ENCODE data around the gene CYGB.
A peak's percentile ranks its signal among the peaks of the same experiment; 100 is the strongest.

CYGB gene

GRCh38 chr17:76547642-76548202 is 10.2 kb upstream of the CYGB start:
- Histone ChIP-seq H3K9me3 (ENCODE audit: low read length) (no peaks in the 10 kb centered on the region), H3K36me3 (ENCODE audit: insufficient read depth, low read length) (no peaks in the 10 kb centered on the region), H3K27me3 (ENCODE audit: control insufficient read depth in 1 of 2, insufficient read depth in 2 of 2, low read length in 2 of 2) (no peaks in the 10 kb centered on the region), H3K4me3 (ENCODE audit: low read depth in 1 of 2, low read length in 2 of 2) (no peak overlapping the region), H3K9ac (ENCODE audit: low read length) (peak overlapping the region; percentile 37), H3K27ac (ENCODE audit: low read depth, low read length) (no peak overlapping the region), H3K4me1 (ENCODE audit: insufficient read depth, low read length) (peaks cover 14% of the 10 kb centered on the region)

DNA sequence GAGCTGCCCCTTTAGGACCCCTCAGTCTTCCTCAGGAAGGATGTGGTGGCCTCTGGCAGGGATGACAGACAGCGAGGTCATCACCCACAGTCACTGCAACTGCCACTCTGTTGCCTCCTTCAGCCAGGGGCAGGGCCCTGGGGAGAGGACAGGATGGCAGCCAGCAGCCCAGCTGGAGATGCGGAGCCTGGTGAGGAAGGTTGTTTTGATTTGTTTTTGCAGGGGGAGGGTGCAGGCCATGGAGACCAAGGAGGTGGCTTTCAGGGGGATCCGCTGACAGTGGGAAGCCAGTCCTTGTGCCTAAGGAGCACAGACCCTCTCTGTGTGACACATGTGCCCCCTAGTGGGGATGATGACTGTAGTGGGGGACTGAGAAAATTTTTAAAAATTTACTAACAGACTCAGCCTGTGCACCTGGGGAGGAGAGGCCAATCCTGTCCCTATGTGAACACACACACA is 9.7 kb upstream of the CYGB start:
- no peak overlapping the region for H3K4me3 ChIP-seq (ENCODE audit: low read depth in 1 of 2, low read length in 2 of 2)
- peaks cover 14% of the 10 kb centered on the region for H3K4me1 ChIP-seq (ENCODE audit: insufficient read depth, low read length)
- peak overlapping the region; percentile 37 for H3K9ac ChIP-seq (ENCODE audit: low read length)
- no peaks in the 10 kb centered on the region for H3K9me3 ChIP-seq (ENCODE audit: low read length)
- peak overlapping the region; percentile 41 for H3K27ac ChIP-seq (ENCODE audit: low read depth, low read length)
- no peaks in the 10 kb centered on the region for H3K36me3 ChIP-seq (ENCODE audit: insufficient read depth, low read length)
- H3K27me3 ChIP-seq (ENCODE audit: control insufficient read depth in 1 of 2, insufficient read depth in 2 of 2, low read length in 2 of 2): peaks cover 0 to 4% of the 10 kb centered on the region in 2 donors

DNA sequence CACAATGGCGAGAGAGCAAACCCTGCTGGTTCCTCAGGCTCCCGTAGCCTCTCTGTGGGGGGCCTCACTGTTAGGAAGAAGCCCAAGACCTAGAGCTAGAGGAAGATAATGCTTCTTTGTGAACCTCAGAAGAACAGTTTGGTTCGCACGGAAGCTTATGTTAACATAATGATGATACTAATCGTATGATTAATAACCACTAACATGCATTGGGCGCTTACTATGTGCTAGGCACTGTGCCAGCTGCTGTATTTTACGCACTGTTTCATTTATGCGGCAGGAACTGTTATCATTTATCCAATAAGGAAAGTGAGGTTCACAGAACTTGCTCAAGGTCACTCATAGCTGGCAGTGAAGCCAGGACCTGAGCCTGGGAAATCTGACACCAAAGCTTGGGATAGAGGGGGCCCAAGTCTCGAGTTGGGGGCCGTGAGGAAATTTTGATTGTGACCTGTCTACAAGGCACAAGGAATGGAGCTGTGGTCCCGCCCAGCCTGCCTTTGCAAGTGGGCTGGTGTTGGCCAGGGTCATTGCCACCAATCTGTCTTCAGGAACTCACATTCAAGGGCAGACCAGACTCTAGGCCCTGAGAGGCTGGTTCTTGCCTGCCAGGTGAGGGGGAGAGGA is 9.2 kb upstream of the CYGB start:
- H3K4me1 ChIP-seq (ENCODE audit: insufficient read depth, low read length): peaks cover 14% of the 10 kb centered on the region
- no peak overlapping the region for H3K9ac ChIP-seq (ENCODE audit: low read length)

DNA sequence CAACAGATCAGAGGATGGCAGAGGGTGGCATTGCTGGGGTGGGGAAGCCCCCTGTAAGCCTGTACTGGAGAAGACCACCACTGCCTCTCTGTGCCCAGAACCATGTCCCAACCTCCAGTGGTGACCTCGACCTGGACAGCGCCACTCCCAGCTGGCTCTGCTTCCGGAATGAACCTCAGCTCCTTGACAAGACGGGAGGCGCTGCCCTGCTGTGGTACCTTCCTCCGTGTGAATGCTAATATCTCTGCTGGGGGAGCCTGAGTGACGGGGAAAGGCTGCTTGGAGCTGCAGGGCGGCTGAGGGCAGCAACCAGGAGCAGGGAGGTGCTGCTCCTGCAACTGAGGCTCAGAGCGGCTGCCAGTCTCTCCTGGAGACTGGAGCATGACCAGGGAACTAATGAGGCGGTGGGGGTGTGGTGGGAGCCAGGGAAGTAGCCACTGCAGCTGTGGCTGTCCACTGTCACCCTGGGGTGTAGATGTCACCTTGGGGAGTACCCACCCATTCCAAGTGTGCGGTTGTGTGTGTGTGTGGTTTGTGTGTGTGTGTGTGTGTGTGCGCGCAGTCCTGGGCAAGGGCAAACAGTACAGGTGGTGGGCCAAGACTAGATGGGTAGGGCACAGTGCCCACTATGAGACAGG is 8.5 kb upstream of the CYGB start:
- Histone ChIP-seq H3K9ac (ENCODE audit: low read length) (no peak overlapping the region), H3K27ac (ENCODE audit: low read depth, low read length) (no peak overlapping the region), H3K36me3 (ENCODE audit: insufficient read depth, low read length) (no peaks in the 10 kb centered on the region), H3K27me3 (ENCODE audit: control insufficient read depth in 1 of 2, insufficient read depth in 2 of 2, low read length in 2 of 2) (peaks cover 0 to 6% of the 10 kb centered on the region in 2 donors), H3K4me1 (ENCODE audit: insufficient read depth, low read length) (peaks cover 18% of the 10 kb centered on the region), H3K9me3 (ENCODE audit: low read length) (no peaks in the 10 kb centered on the region), H3K4me3 (ENCODE audit: low read depth in 1 of 2, low read length in 2 of 2) (no peak overlapping the region)

More for the DNA sequence above, 9.2 kb upstream of the CYGB start:
- Histone ChIP-seq H3K36me3 (ENCODE audit: insufficient read depth, low read length) (no peaks in the 10 kb centered on the region), H3K27me3 (ENCODE audit: control insufficient read depth in 1 of 2, insufficient read depth in 2 of 2, low read length in 2 of 2) (peaks cover 0 to 6% of the 10 kb centered on the region in 2 donors), H3K9me3 (ENCODE audit: low read length) (no peaks in the 10 kb centered on the region), H3K4me3 (ENCODE audit: low read depth in 1 of 2, low read length in 2 of 2) (no peak overlapping the region), H3K27ac (ENCODE audit: low read depth, low read length) (peak overlapping the region; percentile 41)

- Histone ChIP-seq H3K9ac (ENCODE audit: low read length) (no peak overlapping the region), H3K27me3 (ENCODE audit: control insufficient read depth in 1 of 2, insufficient read depth in 2 of 2, low read length in 2 of 2) (peaks cover 0 to 6% of the 10 kb centered on the region in 2 donors), H3K4me3 (ENCODE audit: low read depth in 1 of 2, low read length in 2 of 2) (no peak overlapping the region), H3K9me3 (ENCODE audit: low read length) (no peaks in the 10 kb centered on the region), H3K4me1 (ENCODE audit: insufficient read depth, low read length) (peaks cover 22% of the 10 kb centered on the region), H3K36me3 (ENCODE audit: insufficient read depth, low read length) (no peaks in the 10 kb centered on the region), H3K27ac (ENCODE audit: low read depth, low read length) (no peak overlapping the region)
These were observed 7.2 kb upstream of the CYGB start for GRCh38 chr17:76544546-76545365.

DNA sequence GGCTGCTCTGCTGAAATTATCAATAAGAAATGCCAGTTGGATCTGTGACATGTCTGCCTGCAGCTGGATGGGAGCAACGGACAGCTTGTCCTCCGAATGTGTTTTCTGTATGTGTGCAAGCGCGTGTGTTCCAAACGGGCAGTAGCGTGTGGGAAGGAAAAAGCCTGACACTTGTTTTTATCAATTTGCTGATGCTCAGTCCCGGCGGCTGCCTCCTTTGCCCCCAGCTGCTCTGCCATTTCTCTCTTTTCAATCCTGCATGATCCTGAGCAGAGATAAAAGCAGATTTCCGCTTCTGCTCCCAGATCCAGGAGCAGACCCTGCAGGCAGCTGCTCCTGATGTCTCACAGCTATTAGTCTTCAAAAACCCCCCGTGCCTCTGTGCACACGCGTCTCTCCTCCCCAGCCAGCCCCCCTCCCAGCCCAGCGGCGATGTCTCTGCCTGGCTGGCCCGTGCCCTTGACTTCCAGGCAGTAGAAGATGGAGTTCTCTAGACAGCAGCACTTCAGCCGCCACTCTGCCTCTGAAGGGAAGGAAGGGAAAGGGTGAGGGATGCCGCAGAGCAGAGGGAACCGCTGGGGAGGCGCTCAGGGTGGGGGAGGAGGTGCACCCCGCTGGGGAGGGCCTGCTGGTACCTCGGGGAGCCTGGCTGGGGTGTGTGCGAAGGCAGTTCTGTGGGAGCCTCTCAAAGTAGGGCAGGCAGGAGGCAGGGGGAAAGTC is 6.5 kb upstream of the CYGB start:
- Histone ChIP-seq H3K4me3 (ENCODE audit: low read depth in 1 of 2, low read length in 2 of 2) (no peak overlapping the region), H3K9me3 (ENCODE audit: low read length) (no peaks in the 10 kb centered on the region), H3K27ac (ENCODE audit: low read depth, low read length) (no peak overlapping the region), H3K9ac (ENCODE audit: low read length) (no peak overlapping the region), H3K36me3 (ENCODE audit: insufficient read depth, low read length) (no peaks in the 10 kb centered on the region), H3K4me1 (ENCODE audit: insufficient read depth, low read length) (peaks cover 22% of the 10 kb centered on the region), H3K27me3 (ENCODE audit: control insufficient read depth in 1 of 2, insufficient read depth in 2 of 2, low read length in 2 of 2) (peaks cover 0 to 6% of the 10 kb centered on the region in 2 donors)

DNA sequence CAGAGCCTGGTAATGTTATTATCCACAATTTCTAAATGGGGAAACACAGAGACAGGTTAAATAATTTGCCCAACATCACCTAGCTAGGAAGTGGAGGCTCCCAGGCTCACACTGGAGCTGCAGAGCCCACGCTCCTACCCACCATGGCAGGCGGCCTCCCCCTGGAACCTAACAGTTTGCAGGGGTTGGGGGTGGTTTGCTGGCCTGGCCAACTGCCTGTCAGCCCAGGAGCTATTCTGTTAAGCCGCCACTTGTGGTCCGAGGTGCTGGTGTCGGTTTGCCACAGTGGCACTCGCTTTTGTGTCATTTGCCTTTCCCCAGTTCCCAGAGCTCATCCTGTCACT is 5.9 kb upstream of the CYGB start:
- H3K4me3 ChIP-seq (ENCODE audit: low read depth in 1 of 2, low read length in 2 of 2): no peak overlapping the region
- no peaks in the 10 kb centered on the region for H3K9me3 ChIP-seq (ENCODE audit: low read length)
- H3K36me3 ChIP-seq (ENCODE audit: insufficient read depth, low read length): no peaks in the 10 kb centered on the region
- H3K27ac ChIP-seq (ENCODE audit: low read depth, low read length): no peak overlapping the region
- no peak overlapping the region for H3K9ac ChIP-seq (ENCODE audit: low read length)
- peaks cover 22% of the 10 kb centered on the region for H3K4me1 ChIP-seq (ENCODE audit: insufficient read depth, low read length)
- H3K27me3 ChIP-seq (ENCODE audit: control insufficient read depth in 1 of 2, insufficient read depth in 2 of 2, low read length in 2 of 2): peaks cover 0 to 11% of the 10 kb centered on the region in 2 donors

DNA sequence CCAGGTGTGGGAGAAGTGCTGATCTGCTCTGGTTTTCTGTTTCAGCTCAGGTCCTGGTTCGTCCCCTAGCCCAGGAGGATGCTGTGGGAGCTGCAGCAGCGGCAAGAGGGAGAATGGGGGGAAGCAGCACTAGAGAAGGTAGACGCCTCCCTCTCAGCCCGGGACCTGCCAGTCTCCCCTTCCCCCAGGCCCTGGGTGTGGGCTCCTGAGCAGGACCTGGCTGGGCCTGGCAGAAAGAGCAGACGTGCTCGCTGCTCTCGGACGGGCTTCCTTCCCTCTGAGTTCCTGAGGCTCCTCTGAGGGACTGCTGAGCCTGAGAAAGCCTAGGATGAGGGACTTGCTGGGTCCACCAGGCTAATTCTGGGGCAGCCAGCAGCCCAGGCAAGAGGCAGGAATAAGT is 5.5 kb upstream of the CYGB start:
- Histone ChIP-seq H3K9ac (ENCODE audit: low read length) (no peak overlapping the region), H3K36me3 (ENCODE audit: insufficient read depth, low read length) (no peaks in the 10 kb centered on the region), H3K4me3 (ENCODE audit: low read depth in 1 of 2, low read length in 2 of 2) (no peak overlapping the region), H3K9me3 (ENCODE audit: low read length) (no peaks in the 10 kb centered on the region), H3K27me3 (ENCODE audit: control insufficient read depth in 1 of 2, insufficient read depth in 2 of 2, low read length in 2 of 2) (peaks cover 0 to 16% of the 10 kb centered on the region in 2 donors), H3K4me1 (ENCODE audit: insufficient read depth, low read length) (peaks cover 22% of the 10 kb centered on the region), H3K27ac (ENCODE audit: low read depth, low read length) (no peak overlapping the region)

GRCh38 chr17:76542566-76542971 is 5.1 kb upstream of the CYGB start:
- peaks cover 0 to 18% of the 10 kb centered on the region in 2 donors for H3K27me3 ChIP-seq (ENCODE audit: control insufficient read depth in 1 of 2, insufficient read depth in 2 of 2, low read length in 2 of 2)
- H3K4me1 ChIP-seq (ENCODE audit: insufficient read depth, low read length): peaks cover 22% of the 10 kb centered on the region
- H3K4me3 ChIP-seq (ENCODE audit: low read depth in 1 of 2, low read length in 2 of 2): no peak overlapping the region
- no peak overlapping the region for H3K27ac ChIP-seq (ENCODE audit: low read depth, low read length)
- H3K36me3 ChIP-seq (ENCODE audit: insufficient read depth, low read length): no peaks in the 10 kb centered on the region
- H3K9ac ChIP-seq (ENCODE audit: low read length): no peak overlapping the region
- no peaks in the 10 kb centered on the region for H3K9me3 ChIP-seq (ENCODE audit: low read length)

DNA sequence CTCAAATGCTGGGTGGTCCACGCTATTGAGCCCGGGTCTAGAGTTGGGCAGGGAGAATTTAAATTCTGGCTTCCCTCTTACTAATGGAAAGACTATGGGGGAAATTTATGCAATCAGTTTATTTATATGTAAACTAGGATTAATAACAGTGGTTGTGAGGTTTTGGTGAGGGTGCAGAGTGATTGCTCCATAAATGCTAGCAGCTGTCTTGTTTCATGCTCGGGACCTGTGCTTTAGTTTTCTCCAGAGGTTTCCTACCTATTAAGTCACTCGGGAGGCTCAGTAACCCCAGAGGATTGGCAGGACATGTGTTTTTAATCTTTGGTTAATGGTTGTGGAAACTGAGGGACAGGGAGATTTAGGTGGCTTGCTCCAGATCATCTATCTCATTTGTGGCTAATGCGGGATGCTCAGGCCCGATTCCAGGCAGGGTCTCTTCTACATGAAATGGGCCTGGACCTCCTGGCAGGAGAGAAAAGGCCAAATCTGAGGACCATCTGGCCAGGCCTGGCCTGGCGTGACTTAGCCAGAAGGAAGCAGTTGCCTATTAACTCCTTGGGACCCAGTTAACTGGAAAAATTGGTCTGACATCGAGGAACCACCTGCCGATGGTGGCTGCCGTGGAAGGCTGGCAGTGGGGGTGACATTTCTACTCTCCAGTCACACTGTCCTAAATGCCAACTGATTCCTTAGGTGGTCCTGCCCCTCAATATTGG is 4.4 kb upstream of the CYGB start:
- Histone ChIP-seq H3K9ac (ENCODE audit: low read length) (no peak overlapping the region), H3K27ac (ENCODE audit: low read depth, low read length) (no peak overlapping the region), H3K4me3 (ENCODE audit: low read depth in 1 of 2, low read length in 2 of 2) (no peak overlapping the region), H3K9me3 (ENCODE audit: low read length) (no peaks in the 10 kb centered on the region), H3K27me3 (ENCODE audit: control insufficient read depth in 1 of 2, insufficient read depth in 2 of 2, low read length in 2 of 2) (peaks cover 0 to 22% of the 10 kb centered on the region in 2 donors), H3K4me1 (ENCODE audit: insufficient read depth, low read length) (peaks cover 22% of the 10 kb centered on the region), H3K36me3 (ENCODE audit: insufficient read depth, low read length) (no peaks in the 10 kb centered on the region)

Data from muscle layer of colon (tissue), 2 donors.